Measurements from ENCODE around the gene SRRM4.
"Not testable (repeated sequence)": the region's sequence is repeated elsewhere in the genome, so short reads cannot be mapped to it uniquely, and the experiment has no call there.

SRRM4 gene

GRCh38 chr12:118981285-118982211 is at the start of gene SRRM4:
TSS of gene SRRM4 (plus strand) at chr12:118981541. CDS start at chr12:118981883, 342 bp downstream.
- DNase-seq, result no peak

GRCh38 chr12:118946256-118946655 is 35.1 kb upstream of the SRRM4 start:
- no peak for DNase-seq

- no peak for DNase-seq
Measured at GRCh38 chr12:118958520-118958919, 22.8 kb upstream of the SRRM4 start.

GRCh38 chr12:118959348-118959747 is 22.0 kb upstream of the SRRM4 start:
- no peak for DNase-seq

- no peak for DNase-seq
Measured at GRCh38 chr12:118959985-118960560, 21.3 kb upstream of the SRRM4 start.

- no peak for DNase-seq
Measured at GRCh38 chr12:118960865-118961264, 20.5 kb upstream of the SRRM4 start.

- DNase-seq, result no peak
Measured at GRCh38 chr12:118964988-118965387, 16.4 kb upstream of the SRRM4 start.

GRCh38 chr12:118970856-118971255 is 10.5 kb upstream of the SRRM4 start:
- DNase-seq, result no peak

- no peak for DNase-seq
Measured at GRCh38 chr12:118972982-118973381, 8.4 kb upstream of the SRRM4 start.

- DNase-seq, result no peak
Measured at GRCh38 chr12:118979763-118980406, 1.5 kb upstream of the SRRM4 start.

- no peak for DNase-seq
Measured at GRCh38 chr12:118980407-118981014, 830 bp upstream of the SRRM4 start.

- no peak for DNase-seq
Measured at GRCh38 chr12:118982302-118982701, 961 bp downstream of the SRRM4 start.

- no peak for DNase-seq
Measured at GRCh38 chr12:118982984-118983761, 1.8 kb downstream of the SRRM4 start.

GRCh38 chr12:118984161-118984943 is 3.0 kb downstream of the SRRM4 start:
- DNase-seq, result no peak

GRCh38 chr12:118986050-118986449 is 4.7 kb downstream of the SRRM4 start:
- DNase-seq, result no peak

GRCh38 chr12:118999107-118999506 is 17.8 kb downstream of the SRRM4 start:
- DNase-seq, result no peak

- DNase-seq, result no peak
Measured at GRCh38 chr12:119005085-119005484, 23.7 kb downstream of the SRRM4 start.

- no peak for DNase-seq
Measured at GRCh38 chr12:119005913-119006312, 24.6 kb downstream of the SRRM4 start.

GRCh38 chr12:119006746-119007145 is 25.4 kb downstream of the SRRM4 start:
- DNase-seq, result no peak

- DNase-seq, result not testable (repeated sequence)
Measured at GRCh38 chr12:119008273-119008672, 26.9 kb downstream of the SRRM4 start.

- DNase-seq, result no peak
Measured at GRCh38 chr12:119008691-119009221, 27.4 kb downstream of the SRRM4 start.
